ENCODE data around the gene FCGBP.
"Not testable (repeated sequence)": the region's sequence is repeated elsewhere in the genome, so short reads cannot be mapped to it uniquely, and the experiment has no call there.

The FCGBP gene

DNA sequence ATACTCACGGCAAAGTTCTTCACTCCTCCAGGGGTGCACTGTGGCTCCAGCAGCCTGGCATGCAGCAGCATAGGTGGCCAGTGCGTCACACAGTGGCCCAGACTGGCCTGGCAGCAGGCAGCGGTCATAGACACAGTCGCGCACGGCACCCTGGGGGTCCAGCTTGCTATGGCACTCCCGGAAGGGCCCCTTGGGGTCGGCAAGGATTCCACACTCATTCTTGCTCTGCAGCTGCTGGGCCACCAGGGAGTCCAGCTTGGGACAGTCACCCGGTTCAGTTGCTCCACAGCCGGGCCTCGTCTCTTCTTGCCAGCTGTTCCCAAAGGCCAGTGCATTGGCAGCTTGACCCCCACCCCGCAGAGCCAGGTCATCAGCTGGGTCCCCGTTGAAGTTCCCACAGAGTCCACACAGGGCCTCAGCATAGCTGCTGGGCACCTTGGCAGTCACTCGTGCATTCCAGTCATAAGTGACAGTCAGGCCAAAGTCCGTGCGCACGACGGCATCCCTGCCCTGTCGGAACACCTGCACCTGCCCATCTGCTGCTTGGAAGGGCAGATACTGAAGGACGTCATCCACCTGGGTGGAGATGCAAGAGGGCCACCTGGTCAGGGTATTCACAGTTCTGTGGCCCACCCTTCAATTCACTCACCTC is 20.6 kb downstream of the FCGBP start:
- H3K36me3 ChIP-seq (ENCODE audit: control insufficient read depth in 2 of 2, insufficient read depth in 2 of 2, low read length in 2 of 2) = peaks cover 19 to 32% of the 10 kb centered on the region in 2 donors
- H3K27me3 ChIP-seq (ENCODE audit: control insufficient read depth in 2 of 2, insufficient read depth in 2 of 2, low read length in 2 of 2) = no peaks in the 10 kb centered on the region
- H3K9ac ChIP-seq (ENCODE audit: low read depth in 1 of 2, low read length in 2 of 2) = peak overlapping the region in 1 of 2 donors; percentile 57
- peaks cover 10 to 17% of the 10 kb centered on the region in 2 donors for H3K4me1 ChIP-seq (ENCODE audit: control insufficient read depth in 2 of 2, insufficient read depth in 2 of 2, low read length in 2 of 2)
- peak overlapping the region in 1 of 2 donors; percentile 61 for H3K27ac ChIP-seq (ENCODE audit: low read depth in 2 of 2, low read length in 2 of 2)
- H3K4me3 ChIP-seq (ENCODE audit: low read length in 2 of 2) = peak overlapping the region; percentile 37 to 50
- no peaks in the 10 kb centered on the region for H3K9me3 ChIP-seq (ENCODE audit: control insufficient read depth in 2 of 2, low read length in 2 of 2)

DNA sequence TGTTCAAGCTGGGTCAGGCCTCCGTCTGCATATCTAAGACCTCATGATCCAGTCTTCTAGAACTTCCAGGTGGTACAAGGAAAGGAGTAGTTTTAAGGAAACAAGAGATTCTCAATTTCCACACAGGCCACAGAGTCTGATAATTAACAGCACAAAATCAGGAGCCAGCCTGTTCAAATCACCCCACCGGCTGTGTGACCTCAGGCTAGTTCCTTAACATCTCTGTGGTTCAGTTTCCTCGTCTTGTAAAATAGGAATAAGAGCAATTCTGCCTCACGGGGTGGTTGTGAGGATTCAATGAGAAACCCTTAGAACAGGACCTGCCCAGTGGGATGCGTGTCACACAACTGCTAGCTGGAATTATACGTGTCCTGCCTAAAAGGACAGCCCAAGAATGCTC is 25.6 kb downstream of the FCGBP start:
- peaks cover 11 to 12% of the 10 kb centered on the region in 2 donors for H3K36me3 ChIP-seq (ENCODE audit: control insufficient read depth in 2 of 2, insufficient read depth in 2 of 2, low read length in 2 of 2)
- H3K4me1 ChIP-seq (ENCODE audit: control insufficient read depth in 2 of 2, insufficient read depth in 2 of 2, low read length in 2 of 2) = peaks cover 0 to 3% of the 10 kb centered on the region in 2 donors
- no peaks in the 10 kb centered on the region for H3K27me3 ChIP-seq (ENCODE audit: control insufficient read depth in 2 of 2, insufficient read depth in 2 of 2, low read length in 2 of 2)
- H3K9ac ChIP-seq (ENCODE audit: low read depth in 1 of 2, low read length in 2 of 2) = no peak overlapping the region
- no peak overlapping the region for H3K27ac ChIP-seq (ENCODE audit: low read depth in 2 of 2, low read length in 2 of 2)
- no peaks in the 10 kb centered on the region for H3K9me3 ChIP-seq (ENCODE audit: control insufficient read depth in 2 of 2, low read length in 2 of 2)
- H3K4me3 ChIP-seq (ENCODE audit: low read length in 2 of 2) = no peak overlapping the region

GRCh38 chr19:39906820-39907611 is 27.4 kb downstream of the FCGBP start:
- H3K36me3 ChIP-seq (ENCODE audit: control insufficient read depth in 2 of 2, insufficient read depth in 2 of 2, low read length in 2 of 2) = peaks cover 6 to 8% of the 10 kb centered on the region in 2 donors
- no peaks in the 10 kb centered on the region for H3K4me1 ChIP-seq (ENCODE audit: control insufficient read depth in 2 of 2, insufficient read depth in 2 of 2, low read length in 2 of 2)
- H3K27ac ChIP-seq (ENCODE audit: low read depth in 2 of 2, low read length in 2 of 2) = no peak overlapping the region
- no peaks in the 10 kb centered on the region for H3K9me3 ChIP-seq (ENCODE audit: control insufficient read depth in 2 of 2, low read length in 2 of 2)
- H3K9ac ChIP-seq (ENCODE audit: low read depth in 1 of 2, low read length in 2 of 2) = no peak overlapping the region
- H3K27me3 ChIP-seq (ENCODE audit: control insufficient read depth in 2 of 2, insufficient read depth in 2 of 2, low read length in 2 of 2) = no peaks in the 10 kb centered on the region
- no peak overlapping the region for H3K4me3 ChIP-seq (ENCODE audit: low read length in 2 of 2)

DNA sequence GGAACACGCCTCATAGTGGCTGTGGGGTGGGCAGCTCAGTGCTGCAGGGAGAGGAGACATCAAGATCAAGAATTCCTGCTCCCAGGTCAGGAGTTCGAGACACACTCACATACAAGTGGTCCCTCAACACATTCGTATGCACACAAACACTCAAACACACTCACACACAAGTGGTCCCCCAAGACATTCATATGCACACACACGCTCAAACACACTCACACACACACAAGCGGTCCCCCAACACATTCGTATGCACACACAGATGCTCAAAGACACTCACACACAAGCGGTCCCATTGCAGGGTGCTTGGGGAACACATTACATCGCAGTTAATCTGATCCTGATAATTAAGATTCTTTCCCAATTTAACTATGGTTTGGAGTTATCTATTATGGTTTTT is 28.2 kb downstream of the FCGBP start:
- Histone ChIP-seq H3K27me3 (ENCODE audit: control insufficient read depth in 2 of 2, insufficient read depth in 2 of 2, low read length in 2 of 2) (no peaks in the 10 kb centered on the region), H3K9ac (ENCODE audit: low read depth in 1 of 2, low read length in 2 of 2) (no peak overlapping the region), H3K36me3 (ENCODE audit: control insufficient read depth in 2 of 2, insufficient read depth in 2 of 2, low read length in 2 of 2) (peaks cover 6 to 8% of the 10 kb centered on the region in 2 donors)

DNA sequence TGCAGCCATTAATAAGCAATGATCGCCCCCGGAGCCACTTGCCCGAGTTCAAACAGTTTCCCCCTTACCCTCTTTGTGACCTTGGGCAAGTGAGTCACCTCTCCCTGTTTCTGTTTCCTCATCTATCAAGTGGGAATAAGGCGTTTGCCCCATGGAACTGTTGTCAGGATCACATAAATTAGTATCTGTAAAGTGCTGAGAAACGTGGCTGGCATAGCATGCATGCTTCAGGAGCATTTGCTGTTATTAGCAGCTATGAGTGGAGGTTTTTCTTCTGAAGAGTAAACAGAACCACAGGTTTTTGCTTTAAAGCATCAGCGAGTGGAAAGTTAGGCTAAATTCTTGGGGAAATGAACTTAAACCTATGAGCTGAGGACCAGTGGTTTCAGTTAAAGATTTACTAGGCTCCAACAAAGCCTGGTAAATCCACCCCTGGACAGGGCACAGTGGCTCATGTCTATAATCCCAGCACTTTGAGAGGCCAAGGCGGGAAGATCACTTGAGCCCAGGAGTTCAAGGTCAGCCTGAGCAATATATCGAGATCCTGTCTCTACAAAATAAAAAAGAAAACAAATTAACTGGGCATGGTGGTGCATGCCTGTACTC is 30.8 kb downstream of the FCGBP start:
- H3K4me3 ChIP-seq (ENCODE audit: low read length in 2 of 2); H3K9me3 ChIP-seq (ENCODE audit: control insufficient read depth in 2 of 2, low read length in 2 of 2); H3K9ac ChIP-seq (ENCODE audit: low read depth in 1 of 2, low read length in 2 of 2); H3K36me3 ChIP-seq (ENCODE audit: control insufficient read depth in 2 of 2, insufficient read depth in 2 of 2, low read length in 2 of 2); H3K27me3 ChIP-seq (ENCODE audit: control insufficient read depth in 2 of 2, insufficient read depth in 2 of 2, low read length in 2 of 2); H3K4me1 ChIP-seq (ENCODE audit: control insufficient read depth in 2 of 2, insufficient read depth in 2 of 2, low read length in 2 of 2); H3K27ac ChIP-seq (ENCODE audit: low read depth in 2 of 2, low read length in 2 of 2): not testable (repeated sequence)

More for the DNA sequence above, 28.2 kb downstream of the FCGBP start:
- Histone ChIP-seq H3K4me1 (ENCODE audit: control insufficient read depth in 2 of 2, insufficient read depth in 2 of 2, low read length in 2 of 2) (no peaks in the 10 kb centered on the region), H3K27ac (ENCODE audit: low read depth in 2 of 2, low read length in 2 of 2) (no peak overlapping the region), H3K9me3 (ENCODE audit: control insufficient read depth in 2 of 2, low read length in 2 of 2) (no peaks in the 10 kb centered on the region), H3K4me3 (ENCODE audit: low read length in 2 of 2) (no peak overlapping the region)

- not testable (repeated sequence) for H3K27ac ChIP-seq (ENCODE audit: low read depth in 2 of 2, low read length in 2 of 2); H3K4me1 ChIP-seq (ENCODE audit: control insufficient read depth in 2 of 2, insufficient read depth in 2 of 2, low read length in 2 of 2); H3K27me3 ChIP-seq (ENCODE audit: control insufficient read depth in 2 of 2, insufficient read depth in 2 of 2, low read length in 2 of 2); H3K36me3 ChIP-seq (ENCODE audit: control insufficient read depth in 2 of 2, insufficient read depth in 2 of 2, low read length in 2 of 2); H3K9me3 ChIP-seq (ENCODE audit: control insufficient read depth in 2 of 2, low read length in 2 of 2); H3K9ac ChIP-seq (ENCODE audit: low read depth in 1 of 2, low read length in 2 of 2); H3K4me3 ChIP-seq (ENCODE audit: low read length in 2 of 2)
Measured at GRCh38 chr19:39902326-39902725, 32.1 kb downstream of the FCGBP start.

- not testable (repeated sequence) for H3K9me3 ChIP-seq (ENCODE audit: control insufficient read depth in 2 of 2, low read length in 2 of 2); H3K27me3 ChIP-seq (ENCODE audit: control insufficient read depth in 2 of 2, insufficient read depth in 2 of 2, low read length in 2 of 2); H3K9ac ChIP-seq (ENCODE audit: low read depth in 1 of 2, low read length in 2 of 2)
Measured at GRCh38 chr19:39901681-39902080, 32.8 kb downstream of the FCGBP start.

DNA sequence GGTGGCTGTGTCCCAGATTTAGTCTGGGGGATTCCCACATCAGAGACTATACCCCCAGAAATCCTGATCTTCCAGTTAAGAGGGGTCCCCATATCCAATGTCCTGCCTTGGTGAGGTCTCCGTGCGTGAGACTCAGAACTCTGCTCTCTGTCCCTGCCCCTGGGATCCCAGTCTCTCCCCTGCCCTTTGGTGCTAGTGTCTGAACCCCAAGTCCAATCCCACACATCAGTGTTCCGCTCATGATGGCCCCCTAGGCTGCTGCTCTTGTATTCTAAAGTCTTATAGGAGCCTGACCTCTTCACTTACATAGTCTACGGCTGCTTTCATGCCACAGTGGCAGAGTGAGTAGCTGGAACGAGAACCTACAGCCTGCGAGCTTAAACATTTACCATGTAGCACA is 35.6 kb downstream of the FCGBP start:
- H3K27me3 ChIP-seq (ENCODE audit: control insufficient read depth in 2 of 2, insufficient read depth in 2 of 2, low read length in 2 of 2); H3K9me3 ChIP-seq (ENCODE audit: control insufficient read depth in 2 of 2, low read length in 2 of 2); H3K9ac ChIP-seq (ENCODE audit: low read depth in 1 of 2, low read length in 2 of 2); H3K4me3 ChIP-seq (ENCODE audit: low read length in 2 of 2); H3K36me3 ChIP-seq (ENCODE audit: control insufficient read depth in 2 of 2, insufficient read depth in 2 of 2, low read length in 2 of 2); H3K27ac ChIP-seq (ENCODE audit: low read depth in 2 of 2, low read length in 2 of 2); H3K4me1 ChIP-seq (ENCODE audit: control insufficient read depth in 2 of 2, insufficient read depth in 2 of 2, low read length in 2 of 2): not testable (repeated sequence)

More at GRCh38 chr19:39901681-39902080, 32.8 kb downstream of the FCGBP start:
- H3K4me3 ChIP-seq (ENCODE audit: low read length in 2 of 2); H3K36me3 ChIP-seq (ENCODE audit: control insufficient read depth in 2 of 2, insufficient read depth in 2 of 2, low read length in 2 of 2); H3K27ac ChIP-seq (ENCODE audit: low read depth in 2 of 2, low read length in 2 of 2); H3K4me1 ChIP-seq (ENCODE audit: control insufficient read depth in 2 of 2, insufficient read depth in 2 of 2, low read length in 2 of 2): not testable (repeated sequence)

- not testable (repeated sequence) for H3K27ac ChIP-seq (ENCODE audit: low read depth in 2 of 2, low read length in 2 of 2); H3K27me3 ChIP-seq (ENCODE audit: control insufficient read depth in 2 of 2, insufficient read depth in 2 of 2, low read length in 2 of 2); H3K36me3 ChIP-seq (ENCODE audit: control insufficient read depth in 2 of 2, insufficient read depth in 2 of 2, low read length in 2 of 2); H3K9ac ChIP-seq (ENCODE audit: low read depth in 1 of 2, low read length in 2 of 2); H3K9me3 ChIP-seq (ENCODE audit: control insufficient read depth in 2 of 2, low read length in 2 of 2); H3K4me3 ChIP-seq (ENCODE audit: low read length in 2 of 2); H3K4me1 ChIP-seq (ENCODE audit: control insufficient read depth in 2 of 2, insufficient read depth in 2 of 2, low read length in 2 of 2)
Measured at GRCh38 chr19:39897511-39898245, 36.8 kb downstream of the FCGBP start.

DNA sequence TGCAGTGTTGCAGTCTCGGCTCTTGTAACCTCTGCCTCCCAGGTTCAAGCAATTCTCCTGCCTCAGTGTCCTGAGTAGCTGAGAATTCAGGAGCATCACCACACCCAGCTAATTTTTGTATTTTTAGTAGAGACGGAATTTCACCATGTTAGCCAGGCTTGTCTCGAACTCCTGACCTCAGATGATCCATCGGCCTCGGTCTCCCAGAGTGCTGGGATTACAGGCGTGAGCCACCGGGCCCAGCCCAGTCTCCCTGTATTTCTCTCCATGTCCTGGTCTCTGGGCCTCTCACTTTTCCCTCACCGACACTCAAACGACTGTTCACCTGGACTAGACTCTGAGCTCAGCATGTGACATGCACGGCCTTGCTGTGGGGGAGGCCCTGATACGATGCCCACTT is 39.3 kb downstream of the FCGBP start:
- not testable (repeated sequence) for H3K27ac ChIP-seq (ENCODE audit: low read depth in 2 of 2, low read length in 2 of 2); H3K4me3 ChIP-seq (ENCODE audit: low read length in 2 of 2); H3K9ac ChIP-seq (ENCODE audit: low read depth in 1 of 2, low read length in 2 of 2); H3K4me1 ChIP-seq (ENCODE audit: control insufficient read depth in 2 of 2, insufficient read depth in 2 of 2, low read length in 2 of 2); H3K9me3 ChIP-seq (ENCODE audit: control insufficient read depth in 2 of 2, low read length in 2 of 2); H3K27me3 ChIP-seq (ENCODE audit: control insufficient read depth in 2 of 2, insufficient read depth in 2 of 2, low read length in 2 of 2)
- peaks cover 11 to 18% of the 10 kb centered on the region in 2 donors for H3K36me3 ChIP-seq (ENCODE audit: control insufficient read depth in 2 of 2, insufficient read depth in 2 of 2, low read length in 2 of 2)

All from mucosa of rectum (tissue), 2 donors.